ENCODE results near the gene FAM98B.

DNA sequence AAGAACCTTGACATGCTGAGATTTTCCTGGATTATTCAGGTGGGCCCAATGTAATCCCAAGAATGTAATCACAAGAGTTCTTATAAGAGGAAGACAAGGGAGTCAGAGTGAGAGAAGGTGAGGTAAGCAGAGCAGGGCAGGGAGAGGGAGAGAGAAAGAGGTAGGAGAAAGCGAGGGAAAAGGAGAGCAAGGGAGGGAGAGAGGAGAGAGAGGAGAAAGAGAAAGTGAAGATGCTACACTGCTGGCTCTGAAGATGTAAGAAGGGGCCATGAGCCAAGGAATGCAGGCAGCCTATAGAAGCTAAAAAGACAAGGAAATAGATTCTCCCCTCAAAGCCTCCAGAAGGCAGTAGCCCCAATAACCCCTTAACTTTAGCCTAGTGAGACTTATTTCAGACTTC, 28.7 kb upstream of the FAM98B start:
- TF ChIP-seq, protein P1, sequence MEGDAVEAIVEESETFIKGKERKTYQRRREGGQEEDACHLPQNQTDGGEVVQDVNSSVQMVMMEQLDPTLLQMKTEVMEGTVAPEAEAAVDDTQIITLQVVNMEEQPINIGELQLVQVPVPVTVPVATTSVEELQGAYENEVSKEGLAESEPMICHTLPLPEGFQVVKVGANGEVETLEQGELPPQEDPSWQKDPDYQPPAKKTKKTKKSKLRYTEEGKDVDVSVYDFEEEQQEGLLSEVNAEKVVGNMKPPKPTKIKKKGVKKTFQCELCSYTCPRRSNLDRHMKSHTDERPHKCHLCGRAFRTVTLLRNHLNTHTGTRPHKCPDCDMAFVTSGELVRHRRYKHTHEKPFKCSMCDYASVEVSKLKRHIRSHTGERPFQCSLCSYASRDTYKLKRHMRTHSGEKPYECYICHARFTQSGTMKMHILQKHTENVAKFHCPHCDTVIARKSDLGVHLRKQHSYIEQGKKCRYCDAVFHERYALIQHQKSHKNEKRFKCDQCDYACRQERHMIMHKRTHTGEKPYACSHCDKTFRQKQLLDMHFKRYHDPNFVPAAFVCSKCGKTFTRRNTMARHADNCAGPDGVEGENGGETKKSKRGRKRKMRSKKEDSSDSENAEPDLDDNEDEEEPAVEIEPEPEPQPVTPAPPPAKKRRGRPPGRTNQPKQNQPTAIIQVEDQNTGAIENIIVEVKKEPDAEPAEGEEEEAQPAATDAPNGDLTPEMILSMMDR (IDR thresholded peaks at IDR 0.05), result no peak
- TF ChIP-seq EZH2 (IDR thresholded peaks at IDR 0.05; ENCODE audit: borderline replicate concordance, insufficient read depth, low read depth, low read length, poor library complexity, severe bottlenecking), result no peak

All from B cell (primary cell).